HG03460 (cell line): ENCODE measurements around the gene EGLN3.
"Not testable (repeated sequence)": the region's sequence is repeated elsewhere in the genome, so short reads cannot be mapped to it uniquely, and the experiment has no call there.

Source experiments
- ATAC-seq: cut with Tn5 transposase; IDR thresholded peaks from one replicate; pipeline ENCODE4 v1.9.1; 2021; ENCODE audit not compliant: unreplicated experiment

EGLN3 gene

DNA sequence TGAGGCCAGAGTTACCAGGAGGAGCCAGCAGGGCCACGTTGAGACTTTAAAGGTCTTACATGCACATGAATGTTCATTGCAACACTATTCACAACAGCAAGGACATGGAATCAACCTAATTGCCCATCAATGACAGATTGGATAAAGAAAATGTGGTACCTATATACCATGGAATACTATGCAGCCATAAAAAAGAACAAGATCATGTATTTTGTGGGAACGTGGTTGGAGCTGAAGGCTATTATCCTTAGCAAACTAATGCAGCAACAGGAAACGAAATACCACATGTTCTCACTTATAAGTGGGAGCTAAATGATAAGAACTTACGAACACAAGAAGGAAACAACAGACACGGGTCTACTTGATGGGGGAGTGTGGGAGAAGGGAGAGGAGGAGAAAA lies 11.6 kb upstream of the EGLN3 start:
- not testable (repeated sequence) for ATAC-seq

DNA sequence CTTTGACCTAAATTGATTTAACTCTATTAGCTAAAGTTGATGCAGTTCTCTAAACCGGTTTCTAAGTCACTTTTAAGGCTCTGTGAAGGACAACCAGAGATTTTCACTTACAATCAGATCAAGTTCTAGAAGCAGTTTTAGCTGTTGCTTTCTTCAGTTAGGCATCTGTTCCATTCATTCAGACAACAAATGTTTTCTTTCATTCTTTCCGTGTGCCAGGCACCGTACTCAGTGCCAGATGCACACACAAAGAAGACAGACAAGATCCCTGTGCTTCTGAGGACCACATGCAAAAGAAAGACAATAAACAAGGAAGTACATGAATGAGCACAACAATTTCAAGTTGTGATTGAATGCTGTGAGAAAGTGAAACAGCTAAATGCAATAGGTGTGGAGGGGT lies 11.1 kb upstream of the EGLN3 start:
- no peak for ATAC-seq

DNA sequence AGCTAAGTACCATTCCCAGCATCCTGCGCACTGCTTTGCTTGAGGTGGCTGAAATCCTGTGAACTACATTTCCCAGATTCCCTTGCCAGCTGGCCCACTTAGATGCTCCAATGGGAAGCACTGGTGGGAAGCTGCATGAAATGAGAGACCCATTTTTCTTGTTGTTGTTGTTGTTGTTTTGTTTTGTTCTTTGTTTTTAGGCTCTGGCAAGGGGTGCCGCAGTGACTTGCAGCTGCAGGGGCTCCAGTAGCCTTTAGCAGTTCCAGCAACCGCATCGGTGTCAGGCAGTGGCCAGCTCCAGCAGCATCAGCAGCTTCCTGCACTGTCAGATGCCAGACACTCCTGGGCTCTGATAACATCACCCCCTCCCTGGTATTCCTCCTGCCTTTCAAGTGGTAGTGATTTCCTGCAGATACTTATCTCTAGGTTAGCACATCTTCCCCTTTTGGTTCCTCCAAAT lies 8.8 kb upstream of the EGLN3 start:
- no peak for ATAC-seq

DNA sequence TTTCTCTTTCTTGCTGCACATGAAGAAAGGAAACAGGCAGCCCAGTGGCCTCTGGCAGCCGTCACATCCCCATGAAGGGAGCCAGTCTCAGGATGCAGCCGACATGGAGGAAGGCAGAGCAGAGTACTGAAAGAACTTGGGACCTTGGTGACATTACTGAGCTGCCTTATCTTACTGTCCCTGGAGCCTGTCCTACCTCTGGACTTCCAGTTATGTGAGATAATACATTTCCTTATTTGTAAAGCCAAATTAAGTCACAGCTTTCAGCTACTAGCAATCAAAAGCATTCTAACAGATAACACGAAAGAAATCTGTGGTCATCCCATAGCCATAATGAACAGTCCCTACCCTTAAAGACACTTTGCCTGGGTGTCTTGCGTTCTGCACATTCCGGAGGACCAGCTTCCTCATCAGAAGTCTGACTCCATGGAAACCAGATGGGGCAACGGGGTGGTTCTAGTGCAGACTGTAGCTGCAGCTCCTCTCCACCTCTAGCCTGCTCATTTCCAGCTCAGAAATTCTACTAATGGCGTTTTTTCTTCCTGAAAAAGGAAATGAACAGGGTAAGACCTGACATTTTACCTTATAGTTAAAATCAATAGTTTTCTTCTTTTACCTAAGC lies 7.8 kb upstream of the EGLN3 start:
- no peak for ATAC-seq

DNA sequence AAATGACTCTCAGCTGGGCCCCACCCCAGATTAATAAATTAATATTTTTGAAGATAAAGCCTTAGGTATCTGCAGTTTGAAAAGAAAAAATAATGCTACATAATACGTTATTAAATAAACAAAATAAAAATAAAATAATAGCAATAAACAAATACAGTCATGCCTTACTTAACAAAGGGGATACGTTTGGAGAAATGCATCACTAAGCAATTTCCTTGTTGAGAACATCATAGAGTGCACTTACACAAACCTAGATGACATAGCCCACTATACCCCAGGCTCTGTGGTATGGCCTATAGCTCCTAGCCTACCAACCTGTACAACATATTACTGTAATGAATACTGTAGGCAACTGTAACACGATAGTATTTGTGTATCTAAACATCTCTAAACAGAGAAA lies 7.1 kb upstream of the EGLN3 start:
- ATAC-seq, result no peak

DNA sequence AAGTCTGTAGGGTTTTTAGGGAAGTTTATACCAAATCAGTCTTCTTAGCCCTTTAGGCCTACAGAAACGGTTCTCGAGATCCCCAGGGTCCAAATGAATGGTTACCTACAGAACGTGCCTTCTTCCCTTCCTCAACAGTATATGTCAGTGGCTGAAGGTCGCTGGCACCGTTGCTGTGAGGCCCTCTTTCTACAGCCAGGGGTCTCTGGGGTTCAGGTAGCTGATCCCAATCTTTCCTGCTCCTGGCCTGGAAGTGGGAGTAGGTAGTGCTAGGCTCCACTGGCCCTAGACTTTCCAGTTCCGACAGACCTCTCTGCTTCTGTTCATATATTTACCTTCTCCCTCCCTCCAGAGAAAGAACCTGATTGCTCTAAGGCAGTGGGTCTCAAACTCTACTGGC lies 6.4 kb upstream of the EGLN3 start:
- no peak for ATAC-seq

DNA sequence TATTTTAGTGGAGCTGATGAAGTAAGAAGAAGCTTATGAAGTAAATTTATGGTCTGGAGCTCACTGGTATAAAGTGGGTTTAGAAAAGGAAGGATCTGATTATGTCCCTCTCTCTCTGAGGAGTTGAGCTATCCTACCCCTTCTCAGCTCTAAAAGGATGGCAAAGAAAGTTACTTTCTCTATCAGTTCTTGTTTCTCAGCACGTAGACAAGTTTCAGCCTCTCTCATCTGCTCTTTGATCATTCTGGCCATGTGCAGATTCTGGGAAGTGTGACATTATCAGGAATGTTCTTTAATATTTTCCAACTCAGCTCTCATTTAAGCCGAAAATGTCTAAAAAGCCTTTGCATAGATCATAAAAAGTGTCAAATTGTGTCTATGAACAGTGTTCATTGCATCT lies 5.8 kb upstream of the EGLN3 start:
- no peak for ATAC-seq

DNA sequence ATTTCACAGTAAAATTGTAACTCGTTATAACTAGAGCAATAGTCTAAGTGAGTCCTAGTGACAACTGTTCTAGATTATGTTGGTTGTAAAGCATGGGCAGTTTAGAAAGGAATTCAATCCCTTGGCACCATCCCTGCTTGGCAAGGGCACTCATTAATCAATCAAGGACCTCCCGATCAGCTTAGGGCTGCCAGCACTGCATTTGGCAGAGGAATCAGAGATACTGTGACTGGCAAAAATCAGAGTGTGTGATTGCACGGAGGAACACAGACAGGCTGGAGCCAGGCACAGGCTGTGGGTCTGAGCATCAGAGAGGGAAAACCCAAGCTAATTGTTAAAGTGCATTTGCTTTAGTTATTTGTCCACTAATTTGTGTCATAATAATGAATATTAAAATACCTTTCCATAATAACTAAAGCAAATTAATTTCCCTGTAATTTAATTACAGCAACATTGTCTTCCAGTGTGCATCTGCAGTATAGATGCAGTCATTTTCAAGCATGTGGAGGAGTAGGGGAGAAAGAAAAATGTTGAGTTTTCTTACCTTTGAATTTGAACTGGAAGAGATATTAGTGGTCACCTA lies 3.2 kb upstream of the EGLN3 start:
- no peak for ATAC-seq

DNA sequence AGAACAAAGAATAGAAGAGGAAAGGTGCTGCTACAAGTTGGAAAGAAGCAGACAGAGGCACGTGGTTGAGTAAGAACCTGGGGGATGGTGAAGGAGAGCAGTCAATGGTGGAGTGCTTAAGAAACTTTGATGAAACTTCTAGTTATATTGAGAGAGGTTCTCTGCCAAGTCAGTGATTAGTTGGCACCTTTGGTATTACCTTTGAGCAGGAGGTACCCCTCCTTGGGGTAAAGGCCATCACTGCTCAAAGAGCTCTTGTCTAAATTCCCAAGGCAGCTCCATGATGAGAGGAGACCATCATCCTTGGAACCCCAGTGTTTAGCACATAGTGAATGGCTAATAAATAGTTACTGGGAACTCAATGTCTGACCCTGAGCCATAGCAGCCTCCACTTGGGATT lies 1.7 kb upstream of the EGLN3 start:
- no peak for ATAC-seq

DNA sequence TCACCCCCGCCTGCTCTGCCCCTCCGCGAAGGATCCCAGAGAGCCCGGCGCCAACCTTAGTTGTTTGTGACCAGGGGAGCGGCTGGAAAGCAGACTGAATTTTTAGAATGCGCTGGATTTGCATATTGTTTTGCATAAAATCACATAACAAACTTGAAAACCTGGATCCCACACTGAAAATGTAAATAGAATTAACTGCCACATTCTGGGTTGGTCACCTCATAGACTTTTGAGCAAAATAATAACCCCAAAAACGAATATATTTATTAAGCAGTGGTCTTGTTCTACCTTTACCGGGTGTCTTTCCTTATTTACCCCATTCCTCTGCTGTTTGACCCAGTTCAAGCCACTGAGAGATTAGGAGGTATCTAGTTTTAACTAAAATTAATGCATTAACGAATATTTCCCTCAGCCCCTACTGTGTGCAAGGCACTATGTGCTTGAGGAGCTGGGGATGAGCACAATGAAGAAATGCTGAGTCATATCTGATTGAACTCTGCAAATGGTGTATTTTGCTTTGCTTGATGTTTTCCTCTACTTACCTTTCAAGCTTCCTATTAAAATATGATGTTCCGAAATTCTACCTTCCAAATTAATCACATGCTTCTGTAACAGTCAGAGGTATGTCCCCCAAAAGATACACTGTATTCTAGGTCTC lies 438 bp upstream of the EGLN3 start:
- ATAC-seq, result no peak

DNA sequence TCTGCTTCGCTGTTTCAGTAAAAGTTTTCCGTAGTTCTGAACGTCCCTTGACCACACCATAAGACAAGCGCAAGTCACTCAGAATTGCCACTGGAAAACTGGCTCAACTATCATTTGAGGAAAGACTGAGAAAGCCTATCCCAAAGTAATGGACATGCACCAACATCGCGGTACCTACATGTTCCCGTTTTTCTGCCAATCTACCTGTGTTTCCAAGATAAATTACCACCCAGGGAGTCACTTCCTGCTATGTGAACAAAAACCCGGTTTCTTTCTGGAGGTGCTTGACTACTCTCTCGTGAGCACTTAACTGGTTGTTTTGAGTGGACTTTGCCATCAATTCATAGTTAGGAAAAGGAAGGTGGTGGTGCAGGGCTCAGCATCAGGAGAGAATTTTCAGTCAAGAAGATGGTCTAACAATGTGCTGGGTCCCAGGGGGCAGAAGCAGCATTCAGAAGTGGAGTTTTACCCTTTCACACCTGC lies 1.4 kb downstream of the EGLN3 start:
- no peak for ATAC-seq

DNA sequence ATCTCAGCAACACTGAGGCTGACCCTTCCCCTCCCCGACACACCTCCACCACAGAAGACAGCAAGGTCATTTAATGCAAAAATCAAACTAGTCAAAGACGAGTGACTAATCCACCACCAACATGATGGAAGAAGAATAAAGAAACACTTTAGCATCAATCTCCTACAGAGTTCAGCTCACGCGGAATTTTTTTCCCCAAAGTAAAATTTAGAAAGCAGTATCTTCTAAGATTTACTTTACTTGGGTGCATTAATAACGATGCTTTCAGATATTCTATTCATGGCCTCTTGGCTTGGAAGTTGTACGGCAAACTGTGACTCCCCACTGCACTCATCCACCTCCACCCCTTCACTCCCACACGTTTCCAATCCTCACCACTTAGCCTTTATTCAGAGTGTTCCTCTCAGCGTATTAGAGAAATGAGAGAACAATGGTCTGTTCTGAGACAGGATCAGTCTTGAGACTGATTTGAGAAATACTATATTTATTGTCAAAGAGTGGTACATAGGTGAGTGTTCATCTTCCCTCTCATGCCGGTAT lies 1.9 kb downstream of the EGLN3 start:
- no peak for ATAC-seq

DNA sequence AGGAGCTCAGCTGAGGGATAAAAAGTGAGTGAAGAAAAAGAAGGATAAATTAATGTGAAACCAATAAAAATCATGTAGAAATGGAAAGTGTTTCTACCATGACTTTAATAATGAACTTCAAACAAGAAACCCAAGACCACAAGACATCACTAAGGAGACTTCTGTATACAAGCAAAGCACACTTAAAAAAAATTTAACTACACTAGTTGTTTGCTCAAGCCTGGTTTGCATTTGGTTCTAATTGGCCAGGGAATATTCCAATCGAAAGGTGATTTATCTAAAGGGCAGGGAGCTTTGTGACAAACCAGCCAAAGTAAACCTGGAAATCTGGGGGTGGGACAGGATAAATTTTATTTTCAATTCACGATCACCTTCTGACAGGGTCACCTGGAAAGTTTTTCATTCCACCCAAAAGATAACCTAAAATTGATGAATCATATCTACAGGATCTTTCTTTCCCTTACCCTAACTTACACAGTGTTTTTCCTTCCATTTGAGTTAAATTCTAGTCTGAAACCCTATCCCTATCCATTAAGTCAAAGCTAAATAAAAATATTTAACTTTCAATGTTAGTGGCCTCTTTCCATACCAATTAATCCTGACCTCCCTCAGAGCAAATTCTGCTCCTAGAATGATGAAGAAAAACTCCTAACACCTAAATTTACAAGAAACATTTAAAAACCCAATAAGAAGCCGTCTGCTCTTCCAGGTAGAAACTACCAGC lies 2.6 kb downstream of the EGLN3 start:
- ATAC-seq, result no peak

DNA sequence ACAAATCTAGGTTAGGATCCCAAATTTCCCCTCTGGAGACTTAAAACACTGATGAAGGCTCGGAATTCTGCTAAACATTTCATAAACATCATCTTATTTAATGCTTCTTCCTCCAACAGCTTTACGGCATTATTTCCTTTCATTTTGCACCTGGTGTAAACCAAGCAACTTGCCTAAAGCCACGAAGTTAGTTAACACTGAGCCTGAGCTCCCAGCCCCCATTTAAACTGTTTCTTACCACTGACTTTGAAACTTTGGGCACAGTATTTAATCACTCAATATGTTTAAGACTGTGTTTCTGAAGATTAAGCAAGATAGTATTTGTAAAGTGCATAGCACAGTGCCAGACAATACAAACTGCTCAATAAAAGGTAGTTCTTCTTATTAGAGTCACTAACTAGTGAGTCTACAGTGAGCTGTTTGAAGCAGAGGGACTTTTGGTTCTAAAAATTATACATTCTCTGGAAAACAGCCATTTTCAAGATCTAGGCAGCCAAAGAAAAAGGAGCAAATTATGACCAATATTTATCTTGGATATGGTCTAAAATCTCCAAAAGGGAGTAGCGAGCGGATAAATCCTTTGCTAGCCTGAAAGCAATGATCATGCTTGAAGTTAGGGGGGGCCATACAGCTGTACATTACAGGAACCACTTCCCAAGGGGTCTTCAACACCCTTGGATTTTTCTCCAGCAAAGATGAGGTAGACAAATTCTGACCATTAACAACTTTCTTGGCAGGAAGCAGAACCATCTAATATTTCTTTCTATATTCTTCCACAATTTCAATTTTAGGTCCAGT lies 4.0 kb downstream of the EGLN3 start:
- no peak for ATAC-seq

DNA sequence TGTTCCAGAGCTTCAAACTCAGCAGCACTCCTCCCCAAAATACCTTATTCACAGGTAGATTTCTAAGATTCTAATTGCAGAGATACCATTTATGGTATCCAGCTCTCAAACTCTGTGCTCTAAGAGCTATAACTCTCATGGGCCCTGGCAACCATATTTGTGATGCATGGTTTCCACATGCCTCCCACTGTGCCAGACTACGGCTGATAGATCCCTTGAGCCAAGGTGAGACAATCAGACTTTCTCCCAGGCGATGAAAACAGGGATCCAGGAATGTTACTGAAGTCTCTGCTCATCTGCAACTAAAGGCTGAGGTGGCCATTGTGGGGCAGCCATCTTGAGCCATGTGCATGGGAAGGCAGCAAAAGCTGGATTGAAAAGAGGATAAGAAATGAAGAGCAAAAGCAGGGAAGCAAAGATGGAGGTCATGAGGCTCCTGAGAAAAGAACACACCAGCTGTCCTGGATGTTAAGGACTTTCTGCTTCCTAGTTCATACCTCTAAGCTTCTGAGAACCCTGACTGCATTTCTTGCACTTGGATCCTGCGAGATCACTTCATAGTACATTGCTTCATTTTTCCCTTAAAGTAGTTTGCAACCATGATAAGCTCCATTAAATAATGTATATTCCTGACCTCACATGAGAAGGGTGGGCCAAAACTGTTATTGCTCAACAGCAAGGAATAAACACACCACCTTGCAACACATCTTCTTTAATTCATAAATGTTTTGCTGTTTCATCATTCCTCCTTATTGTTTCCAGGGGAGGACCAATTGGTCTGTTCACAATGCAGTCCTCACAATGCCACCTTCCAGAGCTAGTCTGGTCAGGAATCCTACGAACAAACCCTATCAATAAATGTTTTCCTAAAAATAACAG lies 5.4 kb downstream of the EGLN3 start:
- ATAC-seq, result no peak

DNA sequence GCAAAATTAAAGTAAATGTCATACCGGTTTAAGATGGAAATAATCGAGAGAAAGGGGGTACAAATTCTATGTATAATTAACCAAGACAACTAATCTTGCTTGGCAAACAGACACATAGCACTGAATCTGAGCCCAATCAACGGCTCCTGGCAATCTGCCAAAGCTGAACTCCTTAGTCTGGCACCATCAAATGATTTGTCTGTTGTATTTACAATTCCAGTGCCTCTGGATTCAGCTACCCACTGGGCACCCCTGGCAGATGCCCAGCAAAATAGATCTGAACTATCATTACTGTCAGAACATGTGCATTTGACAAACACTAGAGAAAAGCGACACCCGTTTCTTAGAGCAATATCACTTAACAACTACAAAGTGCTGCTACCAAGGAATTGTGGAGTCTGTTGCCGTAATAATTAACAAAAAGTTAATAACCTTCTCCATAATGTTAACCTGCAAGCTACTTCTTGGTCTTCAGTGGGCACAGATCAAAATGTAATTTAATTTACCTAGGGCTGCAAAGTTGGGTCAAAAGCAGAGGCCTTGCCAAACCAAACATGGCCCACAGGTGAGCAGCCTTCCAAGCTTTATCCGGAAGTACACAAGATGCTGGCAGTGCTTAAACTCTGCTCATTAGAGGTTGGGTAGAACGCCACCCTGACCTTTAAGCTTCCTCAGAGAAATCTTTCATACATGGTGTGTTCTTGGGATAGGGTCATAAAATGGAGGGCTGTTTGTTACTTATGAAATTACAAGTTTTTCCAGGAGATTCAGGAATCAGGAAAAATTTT lies 7.6 kb downstream of the EGLN3 start:
- ATAC-seq, result no peak

DNA sequence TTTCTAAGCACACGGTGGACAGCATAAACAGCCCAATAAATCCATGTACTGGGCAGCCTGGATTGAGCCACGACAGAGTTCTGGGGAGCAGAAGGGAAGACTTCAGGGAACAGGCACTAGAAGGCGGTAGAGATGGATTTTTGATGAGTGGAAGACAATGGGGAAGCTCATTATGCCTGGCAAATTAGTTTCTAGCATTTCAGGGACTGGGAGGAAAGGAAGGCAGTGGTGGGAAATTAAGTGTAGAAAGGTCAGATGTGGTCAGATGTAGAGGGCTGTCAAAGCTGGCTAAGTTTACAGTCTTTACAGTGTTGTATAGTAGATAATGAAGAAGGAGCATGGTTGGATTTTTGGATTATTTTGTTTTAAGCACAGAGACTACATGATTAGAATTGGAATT lies 9.2 kb downstream of the EGLN3 start:
- no peak for ATAC-seq

DNA sequence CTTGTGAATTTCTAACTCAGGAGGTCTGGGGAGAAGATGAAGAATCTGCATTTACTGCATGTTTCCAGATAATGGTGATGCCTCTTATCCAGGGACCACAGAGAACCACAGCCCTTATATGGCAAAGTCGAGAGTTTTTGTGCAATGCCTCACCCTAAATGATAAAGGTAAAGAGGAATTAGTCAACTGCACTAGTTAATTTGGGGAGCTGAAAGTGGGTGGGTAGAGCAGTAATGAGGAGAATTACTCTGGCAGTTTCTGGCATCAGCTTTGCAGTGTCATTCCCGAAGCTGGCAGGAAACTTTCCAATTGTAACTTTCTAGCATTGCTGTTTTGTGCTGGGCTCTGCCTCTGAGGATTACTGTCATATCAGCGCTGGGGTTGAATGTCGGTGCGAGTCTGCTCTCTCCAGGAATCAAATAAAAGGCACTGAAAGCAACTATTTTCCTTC lies 10.3 kb downstream of the EGLN3 start:
- ATAC-seq, result no peak
